Subcutaneous abdominal adipose tissue (tissue), 5 donors: ENCODE measurements around the gene CYP2U1.
"Not testable (repeated sequence)": the region's sequence is repeated elsewhere in the genome, so short reads cannot be mapped to it uniquely, and the experiment has no call there.

Experiments
- H3K27ac ChIP-seq: one replicate; pipeline ENCODE4 v1.7.0; 2013; ENCODE audit warnings: low read depth, mild to moderate bottlenecking, inconsistent platforms, low read length, moderate library complexity
- H3K27me3 ChIP-seq, 5 donors: one replicate each; pipeline ENCODE4 v1.7.0; 2013; ENCODE audit warnings: low read length in 5 of 5, inconsistent platforms in 1 of 5; ENCODE audit not compliant: control insufficient read depth in 5 of 5, insufficient read depth in 4 of 5
- H3K36me3 ChIP-seq, 5 donors: one replicate each; pipeline ENCODE4 v1.7.0; 2013; ENCODE audit warnings: low read length in 5 of 5; ENCODE audit not compliant: control insufficient read depth in 5 of 5, insufficient read depth in 5 of 5
- H3K4me1 ChIP-seq, 5 donors: one replicate each; pipeline ENCODE4 v1.7.0; 2013; ENCODE audit warnings: low read length in 5 of 5, mild to moderate bottlenecking in 3 of 5, moderate library complexity in 1 of 5; ENCODE audit not compliant: control insufficient read depth in 5 of 5, insufficient read depth in 5 of 5
- H3K4me3 ChIP-seq, 5 donors: one replicate each; pipeline ENCODE4 v1.7.0; 2013; ENCODE audit warnings: low read length in 5 of 5, low read depth in 1 of 5
- H3K9ac ChIP-seq, 5 donors: one replicate each; pipeline ENCODE4 v1.7.0; 2013; ENCODE audit warnings: low read length in 5 of 5, mild to moderate bottlenecking in 4 of 5, moderate library complexity in 3 of 5
- H3K9me3 ChIP-seq, 5 donors: one replicate each; pipeline ENCODE4 v1.7.0; 2013; ENCODE audit warnings: low read length in 5 of 5; ENCODE audit not compliant: control insufficient read depth in 5 of 5
- donor health status: healthy.
- donor health status: healthy.
- donor health status: healthy.
- donor health status: healthy.
- donor health status: healthy.

Gene CYP2U1

DNA sequence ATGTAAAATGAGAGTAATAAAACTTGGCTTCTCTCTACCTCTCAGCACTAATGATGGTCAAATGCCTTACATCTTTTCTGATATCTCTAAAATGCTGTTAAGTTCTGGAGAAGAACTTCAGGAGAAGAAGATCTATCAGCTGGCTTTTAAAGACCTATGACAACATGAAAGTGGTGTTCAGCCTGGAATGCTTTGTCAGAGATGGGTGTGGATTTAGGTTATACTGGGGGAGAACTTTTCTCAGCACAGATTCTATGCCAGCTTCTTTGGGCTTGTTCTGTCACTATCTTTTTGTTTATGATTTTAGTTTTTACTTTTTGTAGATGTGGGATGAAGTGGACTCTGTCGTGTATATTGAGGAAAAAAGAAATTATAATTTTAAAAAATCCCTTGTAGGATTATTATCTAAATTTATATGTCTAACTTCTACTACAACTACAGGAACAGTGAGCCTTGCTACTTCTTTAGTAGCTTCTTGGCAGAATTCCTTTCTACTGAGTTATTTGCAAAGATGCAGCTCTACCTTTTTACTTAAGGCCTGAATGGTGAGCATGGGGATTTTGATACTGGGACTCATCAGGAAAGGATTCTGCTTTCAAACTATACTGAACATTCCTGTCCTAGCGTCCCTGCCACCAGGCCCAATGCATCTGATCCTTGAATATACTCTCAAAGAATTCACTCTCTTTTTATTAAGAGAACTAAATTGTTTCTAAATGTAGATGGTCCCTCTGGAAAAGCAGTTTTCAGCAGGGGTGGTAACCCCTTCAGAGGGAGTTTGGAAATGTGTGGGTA lies 19.6 kb downstream of the CYP2U1 start:
- peaks cover 0 to 4% (median 0%) of the 10 kb centered on the region in 5 donors for H3K9me3 ChIP-seq
- no peak overlapping the region for H3K9ac ChIP-seq
- no peak overlapping the region for H3K27ac ChIP-seq
- H3K4me3 ChIP-seq = no peak overlapping the region
- no peaks in the 10 kb centered on the region for H3K27me3 ChIP-seq
- H3K4me1 ChIP-seq = no peaks in the 10 kb centered on the region
- peaks cover 20 to 47% (median 21%) of the 10 kb centered on the region in 5 donors for H3K36me3 ChIP-seq

GRCh38 chr4:107951551-107951950 lies 20.2 kb downstream of the CYP2U1 start:
- Histone ChIP-seq H3K4me1 (no peaks in the 10 kb centered on the region), H3K36me3 (peaks cover 18 to 43% (median 20%) of the 10 kb centered on the region in 5 donors), H3K27me3 (no peaks in the 10 kb centered on the region), H3K4me3 (no peak overlapping the region), H3K9me3 (peaks cover 0 to 4% (median 0%) of the 10 kb centered on the region in 5 donors), H3K9ac (no peak overlapping the region), H3K27ac (no peak overlapping the region)

DNA sequence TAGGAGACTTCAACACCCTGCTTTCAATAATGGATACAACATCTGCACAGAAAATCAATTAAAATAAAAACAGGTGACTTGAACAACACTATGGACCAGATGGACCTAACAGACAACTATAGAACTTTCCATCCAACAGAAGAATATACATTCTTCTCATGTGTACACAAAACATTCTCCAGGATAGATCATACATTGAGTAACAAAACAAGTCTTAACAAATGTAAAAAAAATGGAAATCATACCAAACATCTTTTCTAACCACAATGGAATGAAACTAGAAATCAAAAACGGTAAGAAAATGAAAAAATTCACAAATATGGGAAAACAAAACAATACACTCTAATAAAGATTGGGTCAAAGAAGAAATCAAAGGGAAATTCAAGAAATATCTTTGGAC lies 24.7 kb downstream of the CYP2U1 start:
- Histone ChIP-seq H3K9me3 (peaks cover 0 to 5% (median 3%) of the 10 kb centered on the region in 5 donors), H3K27ac (no peak overlapping the region), H3K9ac (no peak overlapping the region), H3K4me1 (no peaks in the 10 kb centered on the region), H3K36me3 (peaks cover 0 to 9% (median 4%) of the 10 kb centered on the region in 5 donors), H3K27me3 (no peaks in the 10 kb centered on the region), H3K4me3 (no peak overlapping the region)

- no peak overlapping the region for H3K9ac ChIP-seq
- H3K4me3 ChIP-seq = no peak overlapping the region
- H3K4me1 ChIP-seq = no peaks in the 10 kb centered on the region
- H3K9me3 ChIP-seq = no peaks in the 10 kb centered on the region
- H3K27ac ChIP-seq = no peak overlapping the region
- no peaks in the 10 kb centered on the region for H3K27me3 ChIP-seq
- H3K36me3 ChIP-seq = no peaks in the 10 kb centered on the region
Measured at GRCh38 chr4:107966903-107967302, 35.6 kb downstream of the CYP2U1 start.

GRCh38 chr4:107967519-107967918 lies 36.2 kb downstream of the CYP2U1 start:
- not testable (repeated sequence) for H3K9ac ChIP-seq, H3K4me3 ChIP-seq, H3K9me3 ChIP-seq, H3K36me3 ChIP-seq, H3K4me1 ChIP-seq, H3K27ac ChIP-seq, H3K27me3 ChIP-seq

- not testable (repeated sequence) for H3K9ac ChIP-seq, H3K9me3 ChIP-seq, H3K36me3 ChIP-seq, H3K4me3 ChIP-seq, H3K27ac ChIP-seq, H3K4me1 ChIP-seq, H3K27me3 ChIP-seq
Measured at GRCh38 chr4:107967921-107968320, 36.6 kb downstream of the CYP2U1 start.

DNA sequence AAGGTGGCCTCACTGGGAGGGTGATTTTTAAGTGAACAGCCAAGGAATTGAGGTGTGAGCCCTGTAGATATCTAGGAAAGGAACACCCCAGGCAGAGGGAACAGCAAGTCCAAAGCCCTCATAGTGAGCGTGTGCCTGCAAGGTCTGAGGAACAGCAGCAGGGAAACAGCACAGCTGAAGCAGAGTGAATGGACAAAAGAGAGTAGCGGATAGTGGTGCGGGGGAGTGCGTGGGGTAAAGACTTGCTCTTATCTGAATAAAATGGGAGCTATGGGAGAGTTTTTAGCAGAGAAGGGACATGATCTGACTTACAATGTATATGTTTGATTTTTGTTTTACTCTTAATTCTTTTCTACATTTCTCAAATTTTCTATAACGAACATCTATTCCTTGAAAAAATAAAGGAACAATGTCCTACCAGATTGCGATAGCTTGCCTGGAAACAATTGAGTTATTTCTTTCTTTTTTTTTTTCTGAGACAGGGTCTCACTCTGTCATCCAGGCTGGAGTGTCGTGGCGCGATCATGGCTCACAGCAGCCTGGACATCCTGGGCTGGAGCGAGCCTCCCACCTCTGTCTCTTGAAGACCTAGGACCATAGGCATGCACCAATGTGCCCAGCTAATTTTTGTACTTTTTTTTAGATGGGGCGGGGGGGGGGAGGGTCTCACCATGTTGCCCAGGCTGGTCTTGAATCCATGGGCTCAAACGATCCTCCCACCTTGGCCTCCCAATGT lies 38.9 kb downstream of the CYP2U1 start:
- Histone ChIP-seq H3K27ac (no peak overlapping the region), H3K27me3 (no peaks in the 10 kb centered on the region), H3K9ac (no peak overlapping the region), H3K4me1 (no peaks in the 10 kb centered on the region), H3K36me3 (no peaks in the 10 kb centered on the region), H3K9me3 (no peaks in the 10 kb centered on the region), H3K4me3 (no peak overlapping the region)

- H3K27ac ChIP-seq = no peak overlapping the region
- H3K4me3 ChIP-seq = no peak overlapping the region
- peaks cover 0 to 9% (median 0%) of the 10 kb centered on the region in 5 donors for H3K4me1 ChIP-seq
- no peaks in the 10 kb centered on the region for H3K36me3 ChIP-seq
- H3K27me3 ChIP-seq = no peaks in the 10 kb centered on the region
- H3K9ac ChIP-seq = no peak overlapping the region
- no peaks in the 10 kb centered on the region for H3K9me3 ChIP-seq
Measured at GRCh38 chr4:107972605-107973004, 41.3 kb downstream of the CYP2U1 start.

DNA sequence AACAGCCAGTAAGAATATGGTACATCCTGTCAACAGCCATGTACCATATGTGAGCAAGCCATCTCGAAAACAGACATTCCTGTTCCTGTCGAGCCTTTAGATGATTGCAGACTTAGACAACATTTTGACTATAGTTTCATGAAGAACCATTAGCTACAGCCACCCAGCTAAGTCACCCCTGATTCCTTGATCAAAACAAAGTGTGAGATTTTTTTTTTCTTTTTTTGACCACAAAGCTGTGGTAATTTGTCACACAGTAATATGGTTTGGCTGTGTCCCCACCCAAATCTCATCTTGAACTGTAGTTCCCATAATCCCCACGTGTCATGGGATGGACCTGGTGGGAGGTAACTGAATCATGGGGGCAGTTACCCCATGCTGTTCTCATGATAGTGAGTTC lies 43.2 kb downstream of the CYP2U1 start:
- Histone ChIP-seq H3K27ac (no peak overlapping the region), H3K36me3 (no peaks in the 10 kb centered on the region), H3K4me1 (peaks cover 0 to 24% (median 6%) of the 10 kb centered on the region in 5 donors)

GRCh38 chr4:107977482-107977881 lies 46.1 kb downstream of the CYP2U1 start:
- Histone ChIP-seq H3K27ac (peak overlapping the region; percentile 84), H3K4me1 (peaks cover 0 to 27% (median 6%) of the 10 kb centered on the region in 5 donors), H3K36me3 (no peaks in the 10 kb centered on the region), H3K4me3 (no peak overlapping the region), H3K9ac (peak overlapping the region in 1 of 5 donors; percentile 41), H3K9me3 (no peaks in the 10 kb centered on the region), H3K27me3 (no peaks in the 10 kb centered on the region)

More for the DNA sequence above, 43.2 kb downstream of the CYP2U1 start:
- no peak overlapping the region for H3K9ac ChIP-seq
- H3K9me3 ChIP-seq = no peaks in the 10 kb centered on the region
- no peak overlapping the region for H3K4me3 ChIP-seq
- no peaks in the 10 kb centered on the region for H3K27me3 ChIP-seq
